Activated CD4-positive, alpha-beta T cell treated with anti-CD3 and anti-CD28 coated beads, Interleukin-2, amount 10 ng/mL, durations not matched to agents 7 days and 5 days (primary cell): Measurements from ENCODE around the gene FLRT2. TPM values are rescaled to one million over a fixed set of nuclear protein-coding genes. Genes with fewer than 3 reads are reported as not detected.
A peak's percentile ranks its signal among the peaks of the same experiment; 100 is the strongest.

Experiments
- CTCF ChIA-PET: fragments of 350-600 bp; sonication (Branson Sonifier 250); formaldehyde crosslinking; loops from one replicate; lab custom pipeline; 2021; ENCODE audit warnings: antibody characterized with exemption; lab: Charles Lee
- POLR2A ChIA-PET: fragments of 350-600 bp; sonication (Branson Sonifier 250); formaldehyde crosslinking; loops from one replicate; lab custom pipeline; 2021; ENCODE audit warnings: antibody characterized with exemption; lab: Charles Lee
- DNase-seq: peaks from one replicate; pipeline ENCODE4 v3.0.0-alpha.2; 2020
- H3K27ac Mint-ChIP-seq: one replicate; pipeline ENCODE4 v1.8.0; 2021; ENCODE audit warnings: mild to moderate bottlenecking, moderate library complexity, mixed read lengths
- H3K27me3 Mint-ChIP-seq: one replicate; pipeline ENCODE4 v1.8.0; 2021; ENCODE audit warnings: mixed read lengths
- H3K36me3 Mint-ChIP-seq: one replicate; pipeline ENCODE4 v1.8.0; 2021; ENCODE audit warnings: low read depth, mixed read lengths
- H3K4me1 Mint-ChIP-seq: one replicate; pipeline ENCODE4 v1.8.0; 2021; ENCODE audit warnings: mixed read lengths
- H3K4me3 Mint-ChIP-seq: one replicate; pipeline ENCODE4 v1.8.0; 2021; ENCODE audit warnings: mild to moderate bottlenecking, moderate library complexity, mixed read lengths
- H3K9me3 Mint-ChIP-seq: one replicate; pipeline ENCODE4 v1.8.0; 2021; ENCODE audit warnings: mixed read lengths
- total RNA-seq, 2 experiments: library from RNA; stranded (reverse); gene quantifications; one replicate each; pipeline ENCODE4 v1.2.3, GENCODE V29; 2021

The FLRT2 gene
- total RNA-seq, 2 experiments from 2014 or later = not detected

- H3K27ac Mint-ChIP-seq = no peak overlapping the region
These were observed 66.6 kb downstream of the FLRT2 start for GRCh38 chr14:85596562-85596961.

GRCh38 chr14:85597701-85598100, 67.8 kb downstream of the FLRT2 start:
- CTCF ChIA-PET = no interaction called here
- DNase-seq = no peak
- H3K9me3 Mint-ChIP-seq = no peaks in the 10 kb centered on the region
- no peaks in the 10 kb centered on the region for H3K27me3 Mint-ChIP-seq
- H3K27ac Mint-ChIP-seq = no peak overlapping the region
- POLR2A ChIA-PET = no interaction called here
- no peaks in the 10 kb centered on the region for H3K36me3 Mint-ChIP-seq
- no peaks in the 10 kb centered on the region for H3K4me1 Mint-ChIP-seq
- no peak overlapping the region for H3K4me3 Mint-ChIP-seq

More at GRCh38 chr14:85596562-85596961, 66.6 kb downstream of the FLRT2 start:
- Mint-ChIP-seq H3K36me3 (no peaks in the 10 kb centered on the region), H3K9me3 (no peaks in the 10 kb centered on the region), H3K4me1 (no peaks in the 10 kb centered on the region), H3K27me3 (no peaks in the 10 kb centered on the region), H3K4me3 (no peak overlapping the region)
- POLR2A ChIA-PET = no interaction called here
- CTCF ChIA-PET = no interaction called here
- no peak for DNase-seq

- H3K27ac Mint-ChIP-seq = no peak overlapping the region
- H3K4me3 Mint-ChIP-seq = no peak overlapping the region
- no peaks in the 10 kb centered on the region for H3K27me3 Mint-ChIP-seq
- no peak for DNase-seq
- CTCF ChIA-PET = no interaction called here
- H3K4me1 Mint-ChIP-seq = no peaks in the 10 kb centered on the region
- H3K36me3 Mint-ChIP-seq = no peaks in the 10 kb centered on the region
- POLR2A ChIA-PET = no interaction called here
- no peaks in the 10 kb centered on the region for H3K9me3 Mint-ChIP-seq
These were observed 70.0 kb downstream of the FLRT2 start for GRCh38 chr14:85599939-85600338.

GRCh38 chr14:85601246-85601645, 71.3 kb downstream of the FLRT2 start:
- no peaks in the 10 kb centered on the region for H3K36me3 Mint-ChIP-seq
- no peaks in the 10 kb centered on the region for H3K4me1 Mint-ChIP-seq
- no peak overlapping the region for H3K4me3 Mint-ChIP-seq
- H3K27me3 Mint-ChIP-seq = no peaks in the 10 kb centered on the region
- DNase-seq = no peak
- H3K27ac Mint-ChIP-seq = no peak overlapping the region
- ChIA-PET POLR2A (no interaction called here), CTCF (no interaction called here)
- no peaks in the 10 kb centered on the region for H3K9me3 Mint-ChIP-seq

GRCh38 chr14:85601690-85602089, 71.7 kb downstream of the FLRT2 start:
- Mint-ChIP-seq H3K4me3 (no peak overlapping the region), H3K9me3 (no peaks in the 10 kb centered on the region), H3K27me3 (no peaks in the 10 kb centered on the region), H3K36me3 (no peaks in the 10 kb centered on the region), H3K27ac (no peak overlapping the region), H3K4me1 (no peaks in the 10 kb centered on the region)
- DNase-seq = no peak
- CTCF ChIA-PET = no interaction called here
- POLR2A ChIA-PET = no interaction called here

GRCh38 chr14:85602345-85602744, 72.4 kb downstream of the FLRT2 start:
- no peak overlapping the region for H3K27ac Mint-ChIP-seq
- H3K4me1 Mint-ChIP-seq = no peaks in the 10 kb centered on the region
- ChIA-PET POLR2A (no interaction called here), CTCF (no interaction called here)
- no peaks in the 10 kb centered on the region for H3K36me3 Mint-ChIP-seq
- DNase-seq = no peak
- no peaks in the 10 kb centered on the region for H3K27me3 Mint-ChIP-seq
- no peak overlapping the region for H3K4me3 Mint-ChIP-seq
- H3K9me3 Mint-ChIP-seq = no peaks in the 10 kb centered on the region

- H3K4me1 Mint-ChIP-seq = no peaks in the 10 kb centered on the region
- no peak for DNase-seq
- no peaks in the 10 kb centered on the region for H3K9me3 Mint-ChIP-seq
- ChIA-PET CTCF (no interaction called here), POLR2A (no interaction called here)
- H3K27ac Mint-ChIP-seq = no peak overlapping the region
- no peaks in the 10 kb centered on the region for H3K36me3 Mint-ChIP-seq
- H3K27me3 Mint-ChIP-seq = no peaks in the 10 kb centered on the region
- H3K4me3 Mint-ChIP-seq = no peak overlapping the region
These were observed 74.1 kb downstream of the FLRT2 start for GRCh38 chr14:85604021-85604420.

GRCh38 chr14:85604714-85605113, 74.8 kb downstream of the FLRT2 start:
- no peak overlapping the region for H3K4me3 Mint-ChIP-seq
- H3K27ac Mint-ChIP-seq = no peak overlapping the region
- H3K9me3 Mint-ChIP-seq = no peaks in the 10 kb centered on the region
- ChIA-PET POLR2A (no interaction called here), CTCF (no interaction called here)
- no peaks in the 10 kb centered on the region for H3K4me1 Mint-ChIP-seq
- H3K27me3 Mint-ChIP-seq = no peaks in the 10 kb centered on the region
- DNase-seq = no peak
- no peaks in the 10 kb centered on the region for H3K36me3 Mint-ChIP-seq

GRCh38 chr14:85607651-85608081, 77.7 kb downstream of the FLRT2 start:
- CTCF ChIA-PET = no interaction called here
- H3K27me3 Mint-ChIP-seq = no peaks in the 10 kb centered on the region
- POLR2A ChIA-PET = no interaction called here

GRCh38 chr14:85613496-85613895, 83.6 kb downstream of the FLRT2 start:
- no peaks in the 10 kb centered on the region for H3K9me3 Mint-ChIP-seq
- H3K4me3 Mint-ChIP-seq = no peak overlapping the region
- ChIA-PET CTCF (no interaction called here), POLR2A (no interaction called here)
- no peaks in the 10 kb centered on the region for H3K27me3 Mint-ChIP-seq
- H3K27ac Mint-ChIP-seq = peak overlapping the region; percentile 9
- no peaks in the 10 kb centered on the region for H3K4me1 Mint-ChIP-seq
- DNase-seq = no peak
- H3K36me3 Mint-ChIP-seq = no peaks in the 10 kb centered on the region

More at GRCh38 chr14:85607651-85608081, 77.7 kb downstream of the FLRT2 start:
- DNase-seq = no peak
- no peaks in the 10 kb centered on the region for H3K4me1 Mint-ChIP-seq
- no peak overlapping the region for H3K27ac Mint-ChIP-seq
- H3K9me3 Mint-ChIP-seq = no peaks in the 10 kb centered on the region
- H3K4me3 Mint-ChIP-seq = no peak overlapping the region
- H3K36me3 Mint-ChIP-seq = no peaks in the 10 kb centered on the region

- no peak for DNase-seq
- ChIA-PET POLR2A (no interaction called here), CTCF (interaction anchor here (0.7 kb wide), 1 partner anchor 633 kb away, joined by 3 read pairs; no protein-coding TSS in a partner anchor)
- H3K27ac Mint-ChIP-seq = no peak overlapping the region
- H3K4me1 Mint-ChIP-seq = no peaks in the 10 kb centered on the region
- H3K36me3 Mint-ChIP-seq = no peaks in the 10 kb centered on the region
- H3K27me3 Mint-ChIP-seq = no peaks in the 10 kb centered on the region
- H3K9me3 Mint-ChIP-seq = no peaks in the 10 kb centered on the region
- no peak overlapping the region for H3K4me3 Mint-ChIP-seq
These were observed 86.5 kb downstream of the FLRT2 start for GRCh38 chr14:85616386-85616885.

GRCh38 chr14:85616886-85617285, 86.9 kb downstream of the FLRT2 start:
- no peak for DNase-seq
- H3K27ac Mint-ChIP-seq = no peak overlapping the region
- H3K27me3 Mint-ChIP-seq = no peaks in the 10 kb centered on the region
- CTCF ChIA-PET = no interaction called here
- no peak overlapping the region for H3K4me3 Mint-ChIP-seq
- POLR2A ChIA-PET = no interaction called here
- no peaks in the 10 kb centered on the region for H3K9me3 Mint-ChIP-seq
- H3K4me1 Mint-ChIP-seq = no peaks in the 10 kb centered on the region
- H3K36me3 Mint-ChIP-seq = no peaks in the 10 kb centered on the region

GRCh38 chr14:85617791-85618190, 87.8 kb downstream of the FLRT2 start:
- Mint-ChIP-seq H3K9me3 (no peaks in the 10 kb centered on the region), H3K4me1 (no peaks in the 10 kb centered on the region), H3K27ac (no peak overlapping the region), H3K27me3 (no peaks in the 10 kb centered on the region), H3K4me3 (no peak overlapping the region), H3K36me3 (no peaks in the 10 kb centered on the region)
- POLR2A ChIA-PET = no interaction called here
- DNase-seq = no peak
- CTCF ChIA-PET = no interaction called here

- Mint-ChIP-seq H3K9me3 (no peaks in the 10 kb centered on the region), H3K27ac (no peak overlapping the region), H3K4me1 (no peaks in the 10 kb centered on the region), H3K36me3 (no peaks in the 10 kb centered on the region), H3K4me3 (no peak overlapping the region), H3K27me3 (no peaks in the 10 kb centered on the region)
- ChIA-PET POLR2A (no interaction called here), CTCF (no interaction called here)
- DNase-seq = no peak
These were observed 88.4 kb downstream of the FLRT2 start for GRCh38 chr14:85618390-85618789.
